Panc1 (cell line): Measurements from ENCODE around the gene TMEM253. TPM values are rescaled to one million over a fixed set of nuclear protein-coding genes. Genes with fewer than 3 reads are reported as not detected.

ENCODE experiments used
- ATAC-seq: fragments of 200-7000 bp; cut with Tn5 transposase; 2 replicates; pipeline ENCODE4 v1.9.1; 2020; ENCODE audit warnings: mild to moderate bottlenecking, moderate library complexity
- BruUV-seq: library from RNA; stranded (reverse); fragments of 400-500 nt; replicated peaks from 2 replicates; lab custom pipeline; 2021; lab: Mats Ljungman, UMichigan
- CTCF ChIA-PET: fragments of 300-600 bp; sonication (Branson Sonifier 250); formaldehyde crosslinking; loops from one replicate; lab custom pipeline; 2022; ENCODE audit warnings: antibody characterized with exemption; lab: Charles Lee
- POLR2A ChIA-PET: fragments of 300-600 bp; sonication (Branson Sonifier 250); formaldehyde crosslinking; loops from one replicate; lab custom pipeline; 2022; ENCODE audit warnings: antibody characterized with exemption; lab: Charles Lee
- DNase-seq: peaks from one replicate; pipeline ENCODE4 v3.0.0-alpha.2; 2010; ENCODE audit warnings: low read depth, low spot score
- H3K27ac ChIP-seq: 2 replicates; pipeline ENCODE4 v1.5.1; 2011; ENCODE audit warnings: mild to moderate bottlenecking, low read length, inconsistent platforms
- H3K27me3 ChIP-seq: fragments of 200-500 bp; sonication (Bioruptor generic); 2 replicates; pipeline ENCODE4 v1.6.0; 2014; ENCODE audit warnings: low read length, inconsistent platforms; ENCODE audit not compliant: control insufficient read depth, insufficient read depth
- H3K36me3 ChIP-seq: fragments of 200-500 bp; sonication (Bioruptor generic); 2 replicates; pipeline ENCODE4 v1.5.1; 2014; ENCODE audit warnings: inconsistent platforms, mild to moderate bottlenecking, low read length, moderate library complexity; ENCODE audit not compliant: control insufficient read depth, insufficient read depth
- H3K4me1 ChIP-seq: 2 replicates; pipeline ENCODE4 v1.5.1; 2011; ENCODE audit warnings: inconsistent platforms, mild to moderate bottlenecking, low read length, moderate library complexity; ENCODE audit not compliant: control insufficient read depth, insufficient read depth
- H3K4me3 ChIP-seq, 2 experiments: 2 replicates each; pipeline ENCODE4 v1.5.1; 2011 to 2012; ENCODE audit warnings: low read depth in 2 of 2, low read length in 2 of 2, mild to moderate bottlenecking in 2 of 2, inconsistent platforms in 1 of 2, moderate library complexity in 1 of 2
- H3K9me3 ChIP-seq: fragments of 200-500 bp; sonication (Bioruptor generic); 2 replicates; pipeline ENCODE4 v1.5.1; 2014; ENCODE audit warnings: low read depth, mild to moderate bottlenecking, inconsistent platforms, low read length, moderate library complexity; ENCODE audit not compliant: control insufficient read depth, insufficient read depth
- POLR2AphosphoS5 ChIP-seq: IDR thresholded peaks from 2 replicates; pipeline ENCODE4 v1.6.1; 2012; ENCODE audit warnings: mild to moderate bottlenecking, low read depth, low read length, moderate library complexity
- SIN3A ChIP-seq: IDR thresholded peaks from 2 replicates; pipeline ENCODE4 v1.6.1; 2012; ENCODE audit warnings: low read depth, mild to moderate bottlenecking, low read length, moderate library complexity, borderline replicate concordance; ENCODE audit not compliant: insufficient read depth
- TCF7L2 ChIP-seq: IDR thresholded peaks from 2 replicates; pipeline ENCODE4 v1.6.1; 2011; ENCODE audit warnings: mild to moderate bottlenecking, low read depth, low read length, inconsistent platforms
- in situ Hi-C: cut with HindIII; loops from 2 replicates; pipeline ENCODE4 v1.10.0; 2016; ENCODE audit warnings: low sequenced_read_pairs, low pct_unique_long_range_greater_than_20kb
- intact Hi-C: fragments of 100-400 bp; cut with micrococcal nuclease; formaldehyde crosslinking; loops from one replicate; pipeline ENCODE4 v1.10.0; 2022; ENCODE audit not compliant: unreplicated experiment
- total RNA-seq: library from RNA; stranded (reverse); gene quantifications from one replicate; pipeline ENCODE4 v1.2.1, GENCODE V29; 2021; ENCODE audit not compliant: unreplicated experiment
- TF ChIP-seq, protein P1 (sequence below): fragments of 450-650 bp; IDR thresholded peaks from 2 replicates; pipeline ENCODE4 v1.5.1; 2017; ENCODE audit warnings: mild to moderate bottlenecking
- TF ChIP-seq, protein P2 (sequence below), 2 experiments: IDR thresholded peaks; 2 replicates each; pipeline ENCODE4 v1.6.1; 2011 to 2012; ENCODE audit warnings: low read depth in 2 of 2, control low read depth in 1 of 2, low read length in 1 of 2, mild to moderate bottlenecking in 1 of 2, moderate library complexity in 1 of 2; ENCODE audit not compliant: insufficient read depth in 1 of 2

TMEM253 gene
- total RNA-seq, 1 experiment from 2014 or later, result 0.33 TPM

DNA sequence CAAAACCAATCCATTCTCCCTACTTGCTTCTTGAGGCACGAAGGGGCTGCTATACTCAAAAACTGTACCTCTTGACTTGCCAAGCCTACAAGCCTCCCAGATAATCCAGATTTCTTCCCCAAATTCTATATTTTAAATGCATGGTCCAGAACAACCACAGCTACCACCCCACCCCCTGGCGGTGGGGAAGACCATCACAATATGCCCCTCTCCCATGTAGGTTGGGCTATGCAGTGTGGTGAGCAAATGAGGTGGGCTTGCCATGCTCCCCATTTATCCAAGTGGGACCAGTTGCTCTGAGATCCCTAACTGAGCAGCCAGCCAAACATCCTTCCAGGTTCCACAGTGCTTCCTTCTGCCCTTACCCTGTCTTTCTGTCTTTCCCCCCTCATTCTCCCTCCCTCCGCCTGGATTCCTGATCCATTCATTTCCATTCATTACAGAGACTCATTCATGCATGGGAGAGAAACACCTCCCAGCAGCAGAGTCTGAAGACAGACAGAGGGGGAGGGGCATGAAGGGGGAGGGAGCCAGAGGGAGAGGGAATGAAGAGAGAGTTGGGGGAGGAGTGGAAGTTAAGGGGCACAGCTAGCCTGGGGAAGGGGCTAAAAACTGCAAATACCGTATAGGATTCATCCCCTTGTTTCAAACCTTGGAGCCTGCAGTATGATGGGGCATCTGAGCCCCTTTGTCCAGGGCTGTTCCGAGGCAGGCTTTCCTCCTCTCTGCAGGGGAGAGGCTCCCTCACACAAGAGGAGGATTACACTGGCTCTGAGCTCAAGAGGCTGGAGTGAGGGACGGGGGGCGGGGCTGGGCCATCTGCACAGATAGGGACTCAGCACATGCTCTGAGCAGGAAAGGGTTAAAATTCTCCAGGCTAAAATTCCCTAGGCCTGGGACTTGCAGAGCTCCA, 6.8 kb upstream of the TMEM253 start:
- DNase-seq (no peak), ATAC-seq (no peak)
- POLR2A ChIA-PET, result interaction anchor here (0.5 kb wide), 1 partner anchor 83 kb away, joined by 3 read pairs; no protein-coding TSS in a partner anchor
- Histone ChIP-seq H3K36me3 (no peaks in the 10 kb centered on the region), H3K4me1 (peaks cover 4% of the 10 kb centered on the region), H3K4me3 (no peak overlapping the region), H3K27ac (no peak overlapping the region), H3K27me3 (no peaks in the 10 kb centered on the region), H3K9me3 (no peaks in the 10 kb centered on the region)
- TF ChIP-seq, protein P1, sequence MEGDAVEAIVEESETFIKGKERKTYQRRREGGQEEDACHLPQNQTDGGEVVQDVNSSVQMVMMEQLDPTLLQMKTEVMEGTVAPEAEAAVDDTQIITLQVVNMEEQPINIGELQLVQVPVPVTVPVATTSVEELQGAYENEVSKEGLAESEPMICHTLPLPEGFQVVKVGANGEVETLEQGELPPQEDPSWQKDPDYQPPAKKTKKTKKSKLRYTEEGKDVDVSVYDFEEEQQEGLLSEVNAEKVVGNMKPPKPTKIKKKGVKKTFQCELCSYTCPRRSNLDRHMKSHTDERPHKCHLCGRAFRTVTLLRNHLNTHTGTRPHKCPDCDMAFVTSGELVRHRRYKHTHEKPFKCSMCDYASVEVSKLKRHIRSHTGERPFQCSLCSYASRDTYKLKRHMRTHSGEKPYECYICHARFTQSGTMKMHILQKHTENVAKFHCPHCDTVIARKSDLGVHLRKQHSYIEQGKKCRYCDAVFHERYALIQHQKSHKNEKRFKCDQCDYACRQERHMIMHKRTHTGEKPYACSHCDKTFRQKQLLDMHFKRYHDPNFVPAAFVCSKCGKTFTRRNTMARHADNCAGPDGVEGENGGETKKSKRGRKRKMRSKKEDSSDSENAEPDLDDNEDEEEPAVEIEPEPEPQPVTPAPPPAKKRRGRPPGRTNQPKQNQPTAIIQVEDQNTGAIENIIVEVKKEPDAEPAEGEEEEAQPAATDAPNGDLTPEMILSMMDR, result no peak
- TF ChIP-seq SIN3A (no peak), TCF7L2 (no peak), POLR2AphosphoS5 (no peak)
- TF ChIP-seq, protein P2, sequence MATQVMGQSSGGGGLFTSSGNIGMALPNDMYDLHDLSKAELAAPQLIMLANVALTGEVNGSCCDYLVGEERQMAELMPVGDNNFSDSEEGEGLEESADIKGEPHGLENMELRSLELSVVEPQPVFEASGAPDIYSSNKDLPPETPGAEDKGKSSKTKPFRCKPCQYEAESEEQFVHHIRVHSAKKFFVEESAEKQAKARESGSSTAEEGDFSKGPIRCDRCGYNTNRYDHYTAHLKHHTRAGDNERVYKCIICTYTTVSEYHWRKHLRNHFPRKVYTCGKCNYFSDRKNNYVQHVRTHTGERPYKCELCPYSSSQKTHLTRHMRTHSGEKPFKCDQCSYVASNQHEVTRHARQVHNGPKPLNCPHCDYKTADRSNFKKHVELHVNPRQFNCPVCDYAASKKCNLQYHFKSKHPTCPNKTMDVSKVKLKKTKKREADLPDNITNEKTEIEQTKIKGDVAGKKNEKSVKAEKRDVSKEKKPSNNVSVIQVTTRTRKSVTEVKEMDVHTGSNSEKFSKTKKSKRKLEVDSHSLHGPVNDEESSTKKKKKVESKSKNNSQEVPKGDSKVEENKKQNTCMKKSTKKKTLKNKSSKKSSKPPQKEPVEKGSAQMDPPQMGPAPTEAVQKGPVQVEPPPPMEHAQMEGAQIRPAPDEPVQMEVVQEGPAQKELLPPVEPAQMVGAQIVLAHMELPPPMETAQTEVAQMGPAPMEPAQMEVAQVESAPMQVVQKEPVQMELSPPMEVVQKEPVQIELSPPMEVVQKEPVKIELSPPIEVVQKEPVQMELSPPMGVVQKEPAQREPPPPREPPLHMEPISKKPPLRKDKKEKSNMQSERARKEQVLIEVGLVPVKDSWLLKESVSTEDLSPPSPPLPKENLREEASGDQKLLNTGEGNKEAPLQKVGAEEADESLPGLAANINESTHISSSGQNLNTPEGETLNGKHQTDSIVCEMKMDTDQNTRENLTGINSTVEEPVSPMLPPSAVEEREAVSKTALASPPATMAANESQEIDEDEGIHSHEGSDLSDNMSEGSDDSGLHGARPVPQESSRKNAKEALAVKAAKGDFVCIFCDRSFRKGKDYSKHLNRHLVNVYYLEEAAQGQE (IDR thresholded peaks at IDR 0.05; ENCODE audit: insufficient read depth in 1 of 2, low read depth in 2 of 2, low read length in 1 of 2), result no peak
- no TSS peak for BruUV-seq
- in situ Hi-C loops, result no loop called here
- intact Hi-C loops, result no loop called here
- CTCF ChIA-PET, result interaction anchor here (0.6 to 2.9 kb wide), 3 partner anchors 11 to 79 kb away, joined by 5 to 18 read pairs (median 5); no protein-coding TSS in a partner anchor

DNA sequence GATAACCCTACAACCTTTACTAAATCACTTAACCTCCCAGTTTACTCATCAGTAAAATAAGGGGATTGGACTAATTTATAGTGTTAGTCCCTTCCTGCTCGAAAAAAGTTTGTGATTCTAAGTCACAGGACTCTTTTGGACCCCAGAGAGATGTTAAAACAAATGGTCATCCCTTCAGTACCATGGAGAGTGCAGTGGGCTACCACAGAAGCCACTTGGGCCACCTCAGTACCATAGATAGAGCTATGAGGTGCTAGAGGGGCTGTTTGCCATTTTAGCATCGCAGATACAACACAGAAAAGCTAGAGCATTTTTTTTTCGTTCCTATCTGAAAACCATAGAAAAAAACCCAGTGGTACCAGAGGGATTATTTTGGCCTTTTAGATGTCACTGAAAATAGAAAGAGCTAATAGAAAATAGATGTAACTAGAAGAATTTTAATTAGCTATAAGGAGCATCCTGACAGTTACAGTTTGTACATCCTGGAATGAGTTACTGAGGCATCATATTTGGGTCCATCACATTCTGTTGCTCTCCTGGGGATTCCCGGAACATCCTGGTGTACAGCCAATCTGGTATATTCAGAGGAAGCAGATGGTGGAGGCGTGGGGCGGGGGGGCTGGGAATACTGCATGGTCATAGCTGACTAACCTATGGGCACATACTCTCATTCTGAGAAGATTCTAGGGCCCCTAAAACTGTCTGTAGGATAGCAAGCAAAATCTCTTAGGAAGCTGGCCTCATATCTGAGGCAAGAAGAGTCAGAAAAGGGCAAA, 5.2 kb upstream of the TMEM253 start:
- no peaks in the 10 kb centered on the region for H3K9me3 ChIP-seq
- ChIA-PET POLR2A (no interaction called here), CTCF (interaction anchor here (1.0 to 1.5 kb wide), 2 partner anchors 27 to 81 kb away, joined by 3 read pairs; no protein-coding TSS in a partner anchor)
- ATAC-seq (no peak), DNase-seq (no peak)
- no peaks in the 10 kb centered on the region for H3K27me3 ChIP-seq
- H3K27ac ChIP-seq, result no peak overlapping the region
- BruUV-seq, result TSS peak; percentile 69
- H3K4me3 ChIP-seq, result no peak overlapping the region
- intact Hi-C loops (no loop called here), in situ Hi-C loops (no loop called here)
- H3K36me3 ChIP-seq, result no peaks in the 10 kb centered on the region
- peaks cover 8% of the 10 kb centered on the region for H3K4me1 ChIP-seq
- TF ChIP-seq, protein P2 (IDR thresholded peaks at IDR 0.05; ENCODE audit: insufficient read depth in 1 of 2, low read depth in 2 of 2, low read length in 1 of 2), result peak; percentile 83 to 84
- TF ChIP-seq POLR2AphosphoS5, result no peak
- TF ChIP-seq, protein P1, result no peak
- TF ChIP-seq TCF7L2, result no peak
- no peak for TF ChIP-seq SIN3A
